Measurements from ENCODE around the gene MATN3.

- TF ChIP-seq CTCF (conservative IDR thresholded peaks at IDR 0.05; ENCODE audit: low read depth, low read length): no peak
- TF ChIP-seq EZH2 (IDR thresholded peaks at IDR 0.05; ENCODE audit: low read length, unreplicated experiment): no peak
Measured at GRCh38 chr2:19963386-19963785, 49.1 kb downstream of the MATN3 start.

All from PC-3 (cell line).